ENCODE data around the gene MSH6. TPM values are rescaled to one million over a fixed set of nuclear protein-coding genes. Genes with fewer than 3 reads are reported as not detected.
"Not testable (repeated sequence)": the region's sequence is repeated elsewhere in the genome, so short reads cannot be mapped to it uniquely, and the experiment has no call there.

MSH6 gene
- total RNA-seq, 2 donors from 2014 or later = 30.8 to 36.3 TPM

DNA sequence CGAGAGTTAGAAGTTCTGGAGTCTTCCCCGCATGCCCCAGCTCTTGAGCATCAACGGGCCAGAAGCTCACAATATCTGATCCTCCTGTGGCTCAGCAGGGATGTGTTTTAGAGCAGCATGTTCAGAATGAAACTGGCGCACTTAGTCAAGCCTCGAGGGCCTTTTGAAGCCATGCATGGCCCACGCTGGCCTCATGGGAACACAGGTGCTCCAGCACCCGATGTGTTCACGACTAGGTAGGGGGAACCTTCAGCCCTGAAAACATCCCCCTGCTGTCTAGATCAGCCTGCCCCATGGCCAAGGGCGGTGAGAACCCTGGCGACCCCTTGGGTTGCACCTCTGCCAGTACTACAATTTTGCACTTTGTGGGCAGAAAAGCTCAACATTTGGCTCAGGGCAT is 32.8 kb downstream of the MSH6 start:
- intact Hi-C loops (cut with DNase I) = no loop called here

DNA sequence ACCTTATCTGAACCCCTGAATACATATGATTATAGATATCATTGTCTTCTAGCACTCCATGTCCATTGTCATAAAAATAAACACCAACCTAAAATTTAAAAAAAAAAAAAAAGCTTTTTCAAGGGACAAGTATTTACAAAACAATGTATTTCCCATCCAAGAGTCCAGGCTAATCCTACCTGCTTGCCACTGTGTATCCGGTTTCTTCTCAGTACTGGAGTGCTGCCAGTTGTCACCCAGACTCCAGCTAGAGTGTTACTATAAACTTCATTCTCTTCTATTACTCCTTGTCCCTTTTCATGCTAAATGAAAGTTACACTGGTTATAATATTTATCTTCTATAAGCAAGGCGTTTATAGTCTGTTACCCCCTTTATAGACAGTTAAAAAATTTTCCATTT is 35.8 kb downstream of the MSH6 start:
- DNase-seq (ENCODE audit: low spot score) = no peak
- intact Hi-C loops (cut with DNase I) = no loop called here

More for the DNA sequence above, 32.8 kb downstream of the MSH6 start:
- no peak for DNase-seq (ENCODE audit: low spot score)

DNA sequence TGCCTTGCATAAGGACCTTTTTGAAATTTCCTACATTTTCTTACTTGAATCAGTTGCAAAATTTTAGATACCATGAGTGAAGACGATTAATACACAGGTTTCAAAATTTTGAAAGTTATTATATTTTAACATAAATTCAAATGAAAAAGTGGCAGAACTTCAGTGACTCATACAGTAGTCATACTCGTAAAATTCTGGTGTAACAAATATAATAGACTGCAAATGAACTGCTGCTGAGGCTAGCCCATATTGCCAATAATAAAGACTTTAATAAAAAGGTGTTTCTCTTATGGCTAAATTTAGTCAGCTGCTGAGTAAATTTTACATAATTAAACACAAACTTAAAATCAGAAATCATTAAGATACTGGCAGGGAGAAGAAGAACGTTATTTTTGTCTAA is 36.9 kb downstream of the MSH6 start:
- intact Hi-C loops (cut with DNase I) = no loop called here
- DNase-seq (ENCODE audit: low spot score) = no peak

DNA sequence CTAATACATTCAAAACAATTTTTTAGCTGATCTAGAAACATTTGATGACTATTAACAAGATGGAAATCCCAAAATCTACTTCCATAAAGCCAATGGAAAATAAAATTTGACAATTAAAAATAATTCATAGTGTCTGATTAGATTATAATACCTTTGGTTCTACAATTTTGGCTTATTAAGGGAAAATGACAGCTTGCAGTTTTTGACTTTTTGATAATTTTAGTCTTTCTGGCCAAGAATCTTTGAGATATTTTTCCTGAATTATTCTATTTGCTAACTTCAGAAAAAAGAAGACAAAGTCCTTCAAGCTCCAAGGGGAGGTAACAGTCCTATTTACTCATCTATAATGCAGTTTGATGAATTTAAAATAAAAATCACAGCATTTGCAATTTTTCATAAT is 39.6 kb downstream of the MSH6 start:
- intact Hi-C loops (cut with DNase I) = no loop called here
- no peak for DNase-seq (ENCODE audit: low spot score)

DNA sequence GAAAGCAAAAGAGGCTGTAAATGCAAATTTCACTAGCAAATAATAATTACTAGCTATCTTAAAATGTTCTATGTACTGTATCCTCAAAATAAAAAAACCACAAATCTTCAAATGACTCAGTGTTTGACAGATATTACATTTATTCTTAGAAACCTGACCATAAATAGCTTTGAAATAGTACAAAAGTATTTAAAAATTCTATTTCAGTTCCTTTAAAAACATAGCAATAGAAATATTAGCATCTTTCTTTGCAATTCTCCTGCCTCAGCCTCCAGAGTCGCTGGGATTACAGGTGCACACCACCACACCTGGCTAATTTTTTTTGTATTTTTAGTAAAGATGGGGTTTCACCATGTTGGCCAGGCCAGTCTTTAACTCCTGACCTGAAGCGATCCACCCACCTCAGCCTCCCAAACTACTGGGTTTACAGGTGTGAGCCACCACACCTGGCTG is 50.6 kb downstream of the MSH6 start:
- intact Hi-C loops (cut with DNase I) = no loop called here
- DNase-seq (ENCODE audit: low spot score) = no peak

DNA sequence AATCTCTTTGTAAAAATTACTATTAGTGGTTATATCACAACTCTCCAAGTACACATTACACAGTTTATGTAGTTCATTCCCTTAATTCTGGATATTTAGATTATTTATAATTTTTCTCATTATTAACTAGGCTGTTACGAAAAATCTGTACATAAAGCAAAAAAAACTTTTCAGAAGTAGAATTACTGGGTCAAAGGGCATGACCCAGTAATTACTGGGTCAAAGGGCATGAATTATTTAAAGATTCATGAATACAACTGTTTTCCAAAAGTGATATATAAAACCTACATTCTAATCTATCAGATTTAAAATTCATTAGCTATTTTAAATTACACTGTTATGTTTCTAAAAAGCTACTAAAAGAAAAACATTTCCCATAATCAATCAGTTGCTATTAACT is 55.3 kb downstream of the MSH6 start:
- intact Hi-C loops (cut with DNase I) = no loop called here
- no peak for DNase-seq (ENCODE audit: low spot score)

DNA sequence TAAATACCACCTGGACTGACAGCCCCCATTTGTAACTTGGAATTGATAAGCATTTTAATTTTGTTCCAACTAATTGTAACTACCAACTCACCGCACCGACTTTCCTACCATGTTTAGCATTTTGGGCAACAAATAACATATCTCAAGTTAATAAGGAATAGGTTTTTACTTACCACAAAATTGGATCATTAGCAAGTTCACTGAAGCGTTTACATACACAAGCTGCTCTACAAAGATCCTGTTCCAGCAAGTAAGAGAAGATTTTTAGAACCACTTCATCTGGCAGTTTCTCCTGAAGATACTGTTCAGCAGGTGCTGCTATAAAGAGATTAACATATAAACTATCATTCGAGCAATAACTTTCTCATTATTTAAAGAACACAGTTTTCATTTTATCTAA is 55.7 kb downstream of the MSH6 start:
- intact Hi-C loops (cut with DNase I) = no loop called here
- no peak for DNase-seq (ENCODE audit: low spot score)

DNA sequence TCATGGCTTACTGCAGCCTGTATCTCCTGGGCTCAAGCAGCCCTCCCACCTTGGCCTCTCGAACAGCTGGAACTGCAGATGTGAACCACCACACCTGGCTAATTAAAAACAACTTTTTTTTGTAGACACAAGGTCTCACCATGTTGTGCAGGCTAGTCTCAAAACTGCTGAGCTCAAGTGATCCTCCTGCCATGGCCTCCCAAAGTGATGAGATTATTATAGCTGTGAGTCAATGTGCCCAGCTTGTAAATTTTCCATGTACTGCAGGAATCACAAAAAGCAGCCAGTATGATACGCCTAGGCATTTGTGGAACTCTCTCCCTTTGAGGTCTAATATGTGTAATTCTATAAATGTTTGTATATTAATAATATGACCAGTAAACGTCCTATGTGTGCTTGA is 59.9 kb downstream of the MSH6 start:
- no peak for DNase-seq (ENCODE audit: low spot score)
- intact Hi-C loops (cut with DNase I) = no loop called here

DNA sequence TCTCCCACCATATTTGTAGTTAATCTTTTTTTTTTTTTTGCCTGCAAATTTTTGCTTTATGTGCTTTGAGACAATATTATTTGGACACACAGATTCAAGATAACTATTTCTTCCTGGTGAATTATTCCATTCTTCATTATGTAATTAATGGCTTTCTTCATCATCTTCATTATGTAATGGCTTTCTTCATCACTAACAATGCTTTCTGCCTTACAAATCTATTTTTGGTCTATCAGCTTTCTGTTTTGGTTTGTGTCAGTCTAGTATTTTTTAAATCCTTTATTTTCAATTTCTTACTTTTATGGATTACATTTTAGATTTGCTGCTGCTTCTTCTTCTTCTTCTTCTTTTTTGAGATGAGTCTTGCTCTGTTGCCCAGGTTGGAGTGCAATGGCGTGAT is 60.5 kb downstream of the MSH6 start:
- intact Hi-C loops (cut with DNase I) = no loop called here
- DNase-seq (ENCODE audit: low spot score) = no peak

DNA sequence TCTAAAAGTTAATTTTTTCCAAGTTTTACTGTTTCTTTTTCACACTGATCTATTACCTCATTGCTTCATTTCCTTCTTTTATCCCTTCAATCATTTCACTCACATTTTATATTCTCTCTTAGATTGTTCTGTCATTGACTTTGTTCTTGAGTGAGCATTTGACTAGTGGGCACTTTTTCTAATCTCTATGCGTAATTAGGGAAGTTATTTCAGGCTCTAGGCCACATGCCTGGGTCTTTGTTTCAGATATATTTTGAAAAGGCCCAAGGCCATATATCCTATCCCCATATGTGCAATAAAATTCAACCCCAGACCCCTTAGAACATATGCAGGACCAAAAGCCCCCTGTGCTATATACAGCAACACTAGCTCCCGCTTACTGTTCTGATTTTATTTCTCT is 61.2 kb downstream of the MSH6 start:
- DNase-seq (ENCODE audit: low spot score) = no peak
- intact Hi-C loops (cut with DNase I) = no loop called here

DNA sequence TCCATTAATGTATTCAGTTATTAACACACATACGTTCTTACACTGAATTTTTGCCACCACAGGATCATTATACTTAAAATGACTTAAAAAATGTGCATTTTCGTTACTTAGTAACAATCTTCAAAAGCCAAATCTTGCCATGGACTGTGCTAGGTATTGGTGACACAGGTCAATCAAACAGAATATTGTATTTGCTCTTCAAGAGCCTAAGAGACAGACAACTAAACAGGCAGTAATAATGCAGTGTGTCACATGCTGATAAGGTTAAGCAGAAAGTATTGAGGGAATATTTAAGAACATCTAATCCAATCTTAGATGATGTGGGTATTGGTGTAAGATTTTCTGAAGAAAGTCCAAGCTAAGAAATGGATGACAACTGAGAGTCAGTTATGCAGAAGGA is 66.4 kb downstream of the MSH6 start:
- no peak for DNase-seq (ENCODE audit: low spot score)
- intact Hi-C loops (cut with DNase I) = no loop called here

DNA sequence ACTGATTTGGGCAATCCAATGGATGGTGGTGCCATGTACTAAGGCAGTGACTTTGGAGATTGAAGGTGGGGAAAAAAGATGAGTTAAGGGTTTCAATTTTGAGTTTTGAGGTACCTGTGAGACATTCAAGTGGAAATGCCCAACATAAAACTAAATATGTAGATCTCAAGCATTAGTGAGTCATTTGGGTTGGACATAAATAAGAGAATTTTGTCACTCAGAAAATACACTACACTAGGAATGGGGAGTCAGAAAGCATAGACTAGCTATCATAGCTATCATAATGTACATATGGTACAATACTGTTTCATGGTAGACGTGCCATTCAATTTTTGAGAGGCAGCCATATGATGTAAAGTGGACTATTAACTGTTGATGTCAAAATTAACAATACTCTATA is 67.3 kb downstream of the MSH6 start:
- no peak for DNase-seq (ENCODE audit: low spot score)
- intact Hi-C loops (cut with DNase I) = loop anchor here in 1 of 2 donors (10.0 kb wide), 2 partner anchors 255 to 575 kb away; no protein-coding TSS in a partner anchor

DNA sequence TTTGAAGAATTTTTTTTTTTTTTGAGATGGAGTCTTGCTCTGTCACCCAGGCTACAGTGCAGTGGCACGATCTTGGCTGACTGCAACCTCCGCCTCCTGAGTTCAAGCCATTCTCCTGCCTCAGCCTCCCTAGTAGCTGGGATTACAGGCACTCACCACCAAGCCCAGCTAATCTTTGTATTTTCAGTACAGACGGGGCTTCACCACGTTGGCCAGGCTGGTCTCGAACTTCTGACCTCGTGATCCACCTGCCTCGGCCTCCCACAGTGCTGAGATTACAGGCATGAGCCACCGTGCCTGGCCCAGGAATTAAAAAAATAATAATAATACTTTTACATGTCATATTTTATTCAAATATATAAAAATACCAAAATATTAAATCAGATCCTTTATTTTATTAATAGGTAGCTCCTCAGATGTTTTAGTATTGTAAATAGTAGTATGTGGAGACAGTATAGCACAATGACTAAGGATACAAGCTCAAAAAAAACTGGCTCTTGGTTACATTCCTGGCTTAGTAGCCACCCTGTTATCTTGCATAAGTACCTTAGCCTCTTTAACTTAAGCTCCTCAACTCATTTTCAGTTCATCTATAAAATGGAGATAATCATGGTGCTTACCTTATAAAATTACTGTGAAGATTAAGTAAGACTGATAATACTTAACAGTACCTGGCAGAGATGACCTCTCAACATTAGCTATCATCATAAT is 70.3 kb downstream of the MSH6 start:
- intact Hi-C loops (cut with DNase I) = loop anchor here in 1 of 2 donors (10.0 kb wide), 2 partner anchors 252 to 572 kb away; no protein-coding TSS in a partner anchor
- not testable (repeated sequence) for DNase-seq (ENCODE audit: low spot score)

Other genes starting within 250 kb of the MSH6 start
- gene KCNK12, start 212.2 kb upstream of the MSH6 start, total RNA-seq = not detected
- gene FBXO11, start 123.4 kb downstream of the MSH6 start, total RNA-seq = 10 to 100 TPM; 61.2 to 64.6 TPM